PC-9 (cell line): ENCODE data around the gene CYB5RL. TPM values are rescaled to one million over a fixed set of nuclear protein-coding genes. Genes with fewer than 3 reads are reported as not detected.

Source experiments
- BruUV-seq: library from RNA; stranded (reverse); fragments of 400-500 nt; replicated peaks from 2 replicates; lab custom pipeline; 2021; lab: Mats Ljungman, UMichigan
- CTCF ChIA-PET: fragments of 300-600 bp; sonication (Branson Sonifier 250); formaldehyde crosslinking; loops from one replicate; lab custom pipeline; 2022; ENCODE audit warnings: antibody characterized with exemption; lab: Charles Lee
- POLR2A ChIA-PET: fragments of 300-600 bp; sonication (Branson Sonifier 250); formaldehyde crosslinking; loops from one replicate; lab custom pipeline; 2022; ENCODE audit warnings: antibody characterized with exemption; ENCODE audit not compliant: unreplicated experiment; lab: Charles Lee
- DNase-seq, 2 experiments: peaks; one replicate each; pipeline versions ENCODE4 v3.0.0 to v3.0.0-alpha.2; 2015 to 2022; ENCODE audit warnings: mixed read lengths in 1 of 2
- H2AFZ ChIP-seq: fragments of 200-600 bp; sonication (generic); 2 replicates; pipeline ENCODE4 v1.8.1; 2017; ENCODE audit warnings: antibody characterized with exemption
- H3F3A ChIP-seq: fragments of 200-600 bp; sonication (generic); 2 replicates; pipeline ENCODE4 v1.8.1; 2017; ENCODE audit warnings: antibody characterized with exemption, mild to moderate bottlenecking, low read depth; ENCODE audit not compliant: insufficient read depth
- H3K27ac ChIP-seq: fragments of 200-600 bp; sonication (generic); 2 replicates; pipeline ENCODE4 v1.6.1; 2016; ENCODE audit warnings: mixed run types
- H3K27me3 ChIP-seq: fragments of 200-600 bp; sonication (generic); 2 replicates; pipeline ENCODE4 v1.6.1; 2016; ENCODE audit warnings: low read depth, mixed run types; ENCODE audit not compliant: insufficient read depth
- H3K36me3 ChIP-seq: fragments of 200-600 bp; sonication (generic); 2 replicates; pipeline ENCODE4 v1.6.1; 2016; ENCODE audit warnings: low read depth, mixed run types
- H3K4me1 ChIP-seq: fragments of 200-600 bp; sonication (generic); replicated peaks from 2 replicates; pipeline ENCODE4 v1.6.1; 2016; ENCODE audit warnings: mixed run types; ENCODE audit not compliant: insufficient read depth
- H3K4me2 ChIP-seq: fragments of 200-600 bp; sonication (generic); 2 replicates; pipeline ENCODE4 v1.6.1; 2017; ENCODE audit warnings: mixed run types
- H3K4me3 ChIP-seq: fragments of 200-600 bp; sonication (generic); 2 replicates; pipeline ENCODE4 v1.6.1; 2016; ENCODE audit warnings: mixed run types
- H3K79me2 ChIP-seq: fragments of 200-600 bp; sonication (generic); 2 replicates; pipeline ENCODE4 v1.6.1; 2017; ENCODE audit warnings: low read depth, mixed run types
- H3K9me2 ChIP-seq: fragments of 200-600 bp; sonication (generic); 2 replicates; pipeline ENCODE4 v1.8.1; 2017; ENCODE audit warnings: mild to moderate bottlenecking; ENCODE audit not compliant: insufficient read depth
- H3K9me3 ChIP-seq: fragments of 200-600 bp; sonication (generic); 2 replicates; pipeline ENCODE4 v1.8.1; 2016; ENCODE audit warnings: low read depth; ENCODE audit not compliant: insufficient read depth
- H4K20me1 ChIP-seq: fragments of 200-600 bp; sonication (generic); 2 replicates; pipeline ENCODE4 v1.8.1; 2017; ENCODE audit not compliant: insufficient read depth
- EZH2 ChIP-seq: fragments of 200-600 bp; sonication (generic); IDR thresholded peaks from 2 replicates; pipeline ENCODE4 v1.8.0; 2017; ENCODE audit warnings: antibody characterized with exemption, low read depth
- intact Hi-C: fragments of 100-400 bp; cut with micrococcal nuclease; formaldehyde crosslinking; loops from one replicate; pipeline ENCODE4 v1.10.0; 2022; ENCODE audit not compliant: unreplicated experiment
- total RNA-seq: library from RNA; stranded (reverse); gene quantifications from 2 replicates; pipeline ENCODE4 v1.2.3, GENCODE V29; 2021
- TF ChIP-seq, protein P1 (sequence below): fragments of 200-600 bp; sonication (generic); conservative IDR thresholded peaks from 2 replicates; pipeline ENCODE4 v1.6.1; 2017; ENCODE audit warnings: mixed run types, antibody characterized with exemption, mild to moderate bottlenecking, moderate library complexity

CYB5RL gene
- total RNA-seq, 1 experiment from 2014 or later, result 6.7 TPM

DNA sequence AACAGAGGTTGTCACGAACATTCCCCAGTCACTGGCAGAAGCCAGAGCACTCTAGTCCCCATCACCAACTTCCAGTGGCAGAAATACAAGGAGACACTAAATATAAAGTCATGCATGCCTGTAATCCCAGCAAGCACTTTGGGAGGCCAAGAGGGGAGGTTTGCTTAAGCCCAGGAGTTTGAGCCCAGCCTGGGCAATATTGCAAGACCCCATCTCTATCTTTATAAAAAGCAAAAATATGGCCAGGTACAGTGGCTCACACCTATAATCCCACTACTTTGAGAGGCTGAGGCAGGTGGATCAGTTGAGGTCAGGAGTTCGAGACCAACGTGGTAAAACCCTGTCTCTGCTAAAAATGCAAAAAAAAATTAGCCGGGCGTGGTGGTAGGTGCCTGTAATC, 6.4 kb downstream of the CYB5RL start:
- Histone ChIP-seq H3F3A (no peaks in the 10 kb centered on the region), H3K9me3 (no peaks in the 10 kb centered on the region), H3K4me1 (no peaks in the 10 kb centered on the region), H3K36me3 (no peaks in the 10 kb centered on the region), H3K4me3 (no peak overlapping the region), H3K9me2 (no peaks in the 10 kb centered on the region), H2AFZ (no peak overlapping the region), H3K79me2 (no peaks in the 10 kb centered on the region), H4K20me1 (no peaks in the 10 kb centered on the region), H3K4me2 (no peak overlapping the region), H3K27ac (no peak overlapping the region), H3K27me3 (no peaks in the 10 kb centered on the region)
- ChIA-PET CTCF (interaction anchor here (0.7 kb wide), 1 partner anchor 86 kb away, joined by 7 read pairs; no protein-coding TSS in a partner anchor), POLR2A (no interaction called here)
- no peak for DNase-seq
- no TSS peak for BruUV-seq
- intact Hi-C loops, result no loop called here
- no peak for TF ChIP-seq EZH2

DNA sequence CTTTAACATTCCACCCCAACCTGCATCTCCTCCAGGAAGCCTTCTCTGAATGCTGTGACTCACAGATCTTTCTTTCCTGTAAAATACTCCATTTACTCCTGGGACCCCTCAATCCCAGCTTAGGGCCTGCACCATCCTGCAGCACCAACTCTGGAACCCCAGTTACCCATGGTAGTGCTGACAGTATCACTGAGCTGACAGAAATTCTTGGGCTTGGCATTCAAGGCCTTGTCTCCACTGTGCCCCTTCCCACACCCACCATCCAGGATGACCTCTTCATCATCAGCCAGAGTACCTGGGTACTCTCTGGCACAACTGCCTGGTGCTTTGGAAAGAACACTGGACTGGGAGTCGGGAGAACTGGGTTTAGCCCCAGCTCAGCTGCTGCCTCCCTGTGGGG, 8.3 kb downstream of the CYB5RL start:
- BruUV-seq, result no TSS peak
- CTCF ChIA-PET, result no interaction called here

DNA sequence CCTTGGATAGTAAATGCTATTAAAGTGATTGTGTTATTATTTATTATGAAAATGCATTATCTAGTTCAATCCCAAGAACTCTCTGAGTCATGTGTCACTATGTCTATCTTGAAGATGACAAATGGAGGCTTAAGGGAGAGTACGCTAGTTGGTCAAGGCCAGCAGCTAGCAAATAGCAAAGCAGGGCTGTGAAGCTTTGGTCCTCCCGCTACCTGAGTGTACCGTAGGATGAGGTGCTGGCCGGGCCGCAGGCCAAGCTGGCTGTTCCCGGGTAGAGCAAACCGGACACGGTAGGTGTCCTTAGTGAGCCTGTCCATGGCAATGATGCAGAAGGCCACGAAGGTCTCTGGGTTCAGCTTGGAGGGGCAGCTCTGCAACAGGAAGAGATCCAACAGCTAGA, 9.3 kb downstream of the CYB5RL start:
- BruUV-seq, result no TSS peak
- ChIA-PET POLR2A (no interaction called here), CTCF (no interaction called here)
- H3K27me3 ChIP-seq, result no peaks in the 10 kb centered on the region
- no peaks in the 10 kb centered on the region for H3K9me2 ChIP-seq
- no peaks in the 10 kb centered on the region for H3K79me2 ChIP-seq
- H3F3A ChIP-seq, result no peaks in the 10 kb centered on the region
- H3K9me3 ChIP-seq, result no peaks in the 10 kb centered on the region
- no peak overlapping the region for H2AFZ ChIP-seq
- intact Hi-C loops, result no loop called here
- no peaks in the 10 kb centered on the region for H4K20me1 ChIP-seq
- no peak overlapping the region for H3K4me2 ChIP-seq
- no peaks in the 10 kb centered on the region for H3K4me1 ChIP-seq
- H3K36me3 ChIP-seq, result no peaks in the 10 kb centered on the region
- no peak for DNase-seq
- H3K27ac ChIP-seq, result no peak overlapping the region
- no peak for TF ChIP-seq EZH2
- TF ChIP-seq, protein P1, sequence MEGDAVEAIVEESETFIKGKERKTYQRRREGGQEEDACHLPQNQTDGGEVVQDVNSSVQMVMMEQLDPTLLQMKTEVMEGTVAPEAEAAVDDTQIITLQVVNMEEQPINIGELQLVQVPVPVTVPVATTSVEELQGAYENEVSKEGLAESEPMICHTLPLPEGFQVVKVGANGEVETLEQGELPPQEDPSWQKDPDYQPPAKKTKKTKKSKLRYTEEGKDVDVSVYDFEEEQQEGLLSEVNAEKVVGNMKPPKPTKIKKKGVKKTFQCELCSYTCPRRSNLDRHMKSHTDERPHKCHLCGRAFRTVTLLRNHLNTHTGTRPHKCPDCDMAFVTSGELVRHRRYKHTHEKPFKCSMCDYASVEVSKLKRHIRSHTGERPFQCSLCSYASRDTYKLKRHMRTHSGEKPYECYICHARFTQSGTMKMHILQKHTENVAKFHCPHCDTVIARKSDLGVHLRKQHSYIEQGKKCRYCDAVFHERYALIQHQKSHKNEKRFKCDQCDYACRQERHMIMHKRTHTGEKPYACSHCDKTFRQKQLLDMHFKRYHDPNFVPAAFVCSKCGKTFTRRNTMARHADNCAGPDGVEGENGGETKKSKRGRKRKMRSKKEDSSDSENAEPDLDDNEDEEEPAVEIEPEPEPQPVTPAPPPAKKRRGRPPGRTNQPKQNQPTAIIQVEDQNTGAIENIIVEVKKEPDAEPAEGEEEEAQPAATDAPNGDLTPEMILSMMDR, result no peak
- H3K4me3 ChIP-seq, result no peak overlapping the region

More for the DNA sequence above, 8.3 kb downstream of the CYB5RL start:
- Histone ChIP-seq H3F3A (no peaks in the 10 kb centered on the region), H3K4me1 (no peaks in the 10 kb centered on the region), H3K36me3 (no peaks in the 10 kb centered on the region), H3K79me2 (no peaks in the 10 kb centered on the region), H4K20me1 (no peaks in the 10 kb centered on the region), H3K9me2 (no peaks in the 10 kb centered on the region), H3K4me2 (no peak overlapping the region), H3K27me3 (no peaks in the 10 kb centered on the region), H3K9me3 (no peaks in the 10 kb centered on the region), H3K27ac (no peak overlapping the region), H2AFZ (no peak overlapping the region), H3K4me3 (no peak overlapping the region)
- POLR2A ChIA-PET, result no interaction called here
- TF ChIP-seq EZH2, result no peak
- TF ChIP-seq, protein P1, result no peak
- no peak for DNase-seq
- intact Hi-C loops, result no loop called here

DNA sequence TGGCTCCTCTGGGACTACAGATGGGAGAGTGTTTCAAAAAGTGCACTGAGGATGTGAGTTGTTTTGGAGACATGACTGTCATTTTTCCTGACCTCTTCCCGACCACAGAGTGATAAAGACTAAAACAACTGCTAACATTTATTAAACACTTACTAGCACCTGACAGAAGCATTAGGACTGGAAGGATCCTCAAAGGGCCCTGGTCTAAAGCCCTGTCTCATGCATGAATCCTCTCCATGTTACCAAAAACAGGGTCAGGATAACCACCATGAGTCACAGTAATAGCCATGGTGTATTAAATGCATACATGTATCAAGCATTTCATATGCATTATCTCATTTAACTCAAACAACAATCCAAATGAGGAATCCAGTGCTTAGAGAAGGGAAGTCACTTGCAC, 11.5 kb downstream of the CYB5RL start:
- Histone ChIP-seq H3K4me2 (no peak overlapping the region), H3K27me3 (no peaks in the 10 kb centered on the region), H3F3A (no peaks in the 10 kb centered on the region), H3K79me2 (no peaks in the 10 kb centered on the region), H3K9me3 (no peaks in the 10 kb centered on the region), H3K9me2 (no peaks in the 10 kb centered on the region), H3K4me1 (no peaks in the 10 kb centered on the region), H2AFZ (no peak overlapping the region), H3K4me3 (no peak overlapping the region), H4K20me1 (no peaks in the 10 kb centered on the region), H3K27ac (no peak overlapping the region), H3K36me3 (no peaks in the 10 kb centered on the region)
- no TSS peak for BruUV-seq
- TF ChIP-seq, protein P1, result no peak
- no peak for TF ChIP-seq EZH2
- ChIA-PET POLR2A (interaction anchor here (0.7 kb wide), 1 partner anchor 12 kb away, joined by 5 read pairs; the partner anchor contains the start of gene MRPL37), CTCF (no interaction called here)
- intact Hi-C loops, result no loop called here
- DNase-seq, result no peak
